ENCODE data around the gene VGLL1.

VGLL1 gene

DNA sequence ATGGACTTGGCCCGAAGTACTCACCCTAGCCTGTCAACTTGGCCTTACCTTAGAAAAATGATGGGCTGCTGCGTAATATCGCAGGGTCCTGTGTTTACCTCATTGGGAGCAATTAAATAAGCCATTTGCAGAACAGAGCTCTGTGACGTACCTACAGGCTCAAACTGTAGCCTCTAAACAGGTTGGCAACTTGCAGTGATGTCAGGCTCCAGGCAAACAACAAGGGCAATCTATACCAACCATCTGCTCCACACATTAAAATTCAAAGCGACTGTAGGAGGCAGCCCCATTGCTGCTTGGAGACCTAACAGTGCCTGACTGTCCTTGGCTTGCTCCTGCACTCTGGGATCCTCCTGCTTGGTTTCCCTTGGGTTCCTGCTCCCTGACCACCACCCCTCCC, 17.2 kb downstream of the VGLL1 start:
- no peak overlapping the region for H4K91ac ChIP-seq (ENCODE audit: low read depth, low read length, poor library complexity)
- WGBS, 2 donors (ENCODE audit: extremely low coverage in 2 of 2, insufficient read length in 2 of 2, insufficient replicate concordance in 1 of 2), result no CpG with 5 or more reads among the region's 5 CpGs
- H2BK12ac ChIP-seq (ENCODE audit: low read length), result no peak overlapping the region
- peaks cover 0 to 24% (median 0%) of the 10 kb centered on the region in 3 experiments for H3K27me3 ChIP-seq (ENCODE audit: control insufficient read depth in 3 of 3, insufficient read depth in 3 of 3, low read depth in 1 of 3, low read length in 3 of 3)
- no peaks in the 10 kb centered on the region for H3K4me1 ChIP-seq (ENCODE audit: control insufficient read depth in 2 of 2, insufficient read depth in 1 of 2, low read depth in 1 of 2, low read length in 2 of 2)
- no peak overlapping the region for H2BK15ac ChIP-seq (ENCODE audit: low read length)
- no peaks in the 10 kb centered on the region for H3K36me3 ChIP-seq (replicated peaks in 1 of 2; ENCODE audit: control insufficient read depth in 2 of 2, insufficient read depth in 2 of 2, low read length in 2 of 2)
- H3K9ac ChIP-seq (ENCODE audit: low read depth, low read length, poor library complexity), result no peak overlapping the region
- H3K79me1 ChIP-seq (ENCODE audit: low read depth, low read length), result no peaks in the 10 kb centered on the region
- no peak overlapping the region for H3K23ac ChIP-seq (ENCODE audit: low read depth, low read length, poor library complexity)
- no peak overlapping the region for H3K4me3 ChIP-seq (ENCODE audit: low read length in 2 of 2)
- H4K8ac ChIP-seq (ENCODE audit: low read depth, low read length), result no peak overlapping the region
- no peak overlapping the region for H2BK5ac ChIP-seq (ENCODE audit: low read length)
- H2BK120ac ChIP-seq (ENCODE audit: low read depth, low read length), result no peak overlapping the region
- H2AK5ac ChIP-seq (ENCODE audit: low read depth, low read length), result no peak overlapping the region
- no peak overlapping the region for H3K4me2 ChIP-seq (ENCODE audit: insufficient read depth, low read length, poor library complexity, severe bottlenecking)
- DNase-seq (ENCODE audit: low spot score), result no peak
- H3K4ac ChIP-seq (ENCODE audit: low read length), result no peak overlapping the region
- H3K9me3 ChIP-seq (replicated peaks in 1 of 2; ENCODE audit: control insufficient read depth in 2 of 2, insufficient read depth in 1 of 2, low read depth in 1 of 2, low read length in 2 of 2), result no peaks in the 10 kb centered on the region
- H3K14ac ChIP-seq (ENCODE audit: low read length), result no peak overlapping the region
- no peak overlapping the region for H3K18ac ChIP-seq (ENCODE audit: low read length)
- H2AFZ ChIP-seq (ENCODE audit: low read length), result no peak overlapping the region
- H3K27ac ChIP-seq (replicated peaks; ENCODE audit: low read length), result no peak overlapping the region

DNA sequence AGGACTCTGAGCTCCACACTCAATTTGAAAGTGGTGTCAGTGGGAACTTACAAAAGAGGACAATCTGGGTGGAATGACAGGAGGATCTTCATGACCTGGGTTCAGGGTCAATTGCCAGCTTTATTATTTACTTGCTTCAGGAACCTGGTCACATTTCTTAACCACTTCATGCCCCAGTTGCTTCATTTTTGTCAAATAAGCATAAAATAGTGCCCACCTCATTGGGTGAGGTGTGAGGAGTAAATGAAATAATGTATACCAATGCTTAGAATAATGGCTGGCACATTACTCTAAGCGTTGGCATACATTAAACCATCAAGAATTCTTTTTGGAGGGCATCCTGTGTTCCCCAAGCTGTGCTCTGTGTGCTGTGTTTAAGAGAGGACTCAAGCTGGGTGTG, 19.4 kb downstream of the VGLL1 start:
- Histone ChIP-seq H3K4ac (ENCODE audit: low read length) (no peak overlapping the region), H4K91ac (ENCODE audit: low read depth, low read length, poor library complexity) (no peak overlapping the region), H3K79me1 (ENCODE audit: low read depth, low read length) (no peaks in the 10 kb centered on the region), H3K9ac (ENCODE audit: low read depth, low read length, poor library complexity) (no peak overlapping the region), H2BK15ac (ENCODE audit: low read length) (no peak overlapping the region), H3K9me3 (replicated peaks in 1 of 2; ENCODE audit: control insufficient read depth in 2 of 2, insufficient read depth in 1 of 2, low read depth in 1 of 2, low read length in 2 of 2) (no peaks in the 10 kb centered on the region), H3K23ac (ENCODE audit: low read depth, low read length, poor library complexity) (no peak overlapping the region), H3K4me3 (ENCODE audit: low read length in 2 of 2) (no peak overlapping the region), H4K8ac (ENCODE audit: low read depth, low read length) (no peak overlapping the region), H3K4me2 (ENCODE audit: insufficient read depth, low read length, poor library complexity, severe bottlenecking) (no peak overlapping the region), H3K27ac (replicated peaks; ENCODE audit: low read length) (no peak overlapping the region), H3K18ac (ENCODE audit: low read length) (no peak overlapping the region), H3K27me3 (ENCODE audit: control insufficient read depth in 3 of 3, insufficient read depth in 3 of 3, low read depth in 1 of 3, low read length in 3 of 3) (peaks cover 0 to 42% (median 0%) of the 10 kb centered on the region in 3 experiments), H2BK12ac (ENCODE audit: low read length) (no peak overlapping the region), H3K4me1 (ENCODE audit: control insufficient read depth in 2 of 2, insufficient read depth in 1 of 2, low read depth in 1 of 2, low read length in 2 of 2) (no peaks in the 10 kb centered on the region), H2AK5ac (ENCODE audit: low read depth, low read length) (no peak overlapping the region), H2BK5ac (ENCODE audit: low read length) (no peak overlapping the region), H2BK120ac (ENCODE audit: low read depth, low read length) (no peak overlapping the region), H3K14ac (ENCODE audit: low read length) (no peak overlapping the region), H3K36me3 (replicated peaks in 1 of 2; ENCODE audit: control insufficient read depth in 2 of 2, insufficient read depth in 2 of 2, low read length in 2 of 2) (no peaks in the 10 kb centered on the region), H2AFZ (ENCODE audit: low read length) (no peak overlapping the region)
- no peak for DNase-seq (ENCODE audit: low spot score)
- WGBS, 2 donors (ENCODE audit: extremely low coverage in 2 of 2, insufficient read length in 2 of 2, insufficient replicate concordance in 1 of 2), result no CpG with 5 or more reads among the region's 1 CpG

DNA sequence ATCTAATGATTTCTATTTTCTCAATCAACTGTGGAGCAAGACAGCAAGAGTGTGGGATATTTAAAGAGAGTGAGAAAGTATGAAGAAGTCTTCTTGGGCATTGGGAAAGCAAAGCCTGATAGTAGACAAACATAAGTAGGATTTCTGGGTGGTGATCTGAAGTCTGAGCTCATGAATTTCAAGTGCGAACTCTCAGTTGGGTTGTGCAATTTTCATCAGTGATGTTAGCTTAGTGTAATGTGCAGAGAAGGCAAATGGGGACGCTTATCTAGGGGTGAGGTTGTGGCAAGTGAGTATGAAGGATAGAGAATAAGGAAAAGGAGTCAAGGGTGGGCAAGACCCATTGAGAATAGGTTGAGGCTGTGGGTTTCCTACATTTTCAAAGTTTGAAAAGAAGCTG, 23.7 kb downstream of the VGLL1 start:
- H4K91ac ChIP-seq (ENCODE audit: low read depth, low read length, poor library complexity), result no peak overlapping the region
- H3K4me3 ChIP-seq (ENCODE audit: low read length in 2 of 2), result no peak overlapping the region
- no peaks in the 10 kb centered on the region for H3K9me3 ChIP-seq (replicated peaks in 1 of 2; ENCODE audit: control insufficient read depth in 2 of 2, insufficient read depth in 1 of 2, low read depth in 1 of 2, low read length in 2 of 2)
- no peak overlapping the region for H3K14ac ChIP-seq (ENCODE audit: low read length)
- H3K23ac ChIP-seq (ENCODE audit: low read depth, low read length, poor library complexity), result no peak overlapping the region
- H3K4ac ChIP-seq (ENCODE audit: low read length), result no peak overlapping the region
- no peaks in the 10 kb centered on the region for H3K36me3 ChIP-seq (replicated peaks in 1 of 2; ENCODE audit: control insufficient read depth in 2 of 2, insufficient read depth in 2 of 2, low read length in 2 of 2)
- H4K8ac ChIP-seq (ENCODE audit: low read depth, low read length), result no peak overlapping the region
- H3K27me3 ChIP-seq (ENCODE audit: control insufficient read depth in 3 of 3, insufficient read depth in 3 of 3, low read depth in 1 of 3, low read length in 3 of 3), result peaks cover 0 to 29% (median 0%) of the 10 kb centered on the region in 3 experiments
- H2BK5ac ChIP-seq (ENCODE audit: low read length), result no peak overlapping the region
- H2AFZ ChIP-seq (ENCODE audit: low read length), result no peak overlapping the region
- H3K4me2 ChIP-seq (ENCODE audit: insufficient read depth, low read length, poor library complexity, severe bottlenecking), result no peak overlapping the region
- H3K4me1 ChIP-seq (ENCODE audit: control insufficient read depth in 2 of 2, insufficient read depth in 1 of 2, low read depth in 1 of 2, low read length in 2 of 2), result no peaks in the 10 kb centered on the region
- WGBS, 2 donors (ENCODE audit: extremely low coverage in 2 of 2, insufficient read length in 2 of 2, insufficient replicate concordance in 1 of 2), result no CpG with 5 or more reads among the region's 2 CpGs
- H2BK120ac ChIP-seq (ENCODE audit: low read depth, low read length), result no peak overlapping the region
- no peaks in the 10 kb centered on the region for H3K79me1 ChIP-seq (ENCODE audit: low read depth, low read length)
- no peak overlapping the region for H3K18ac ChIP-seq (ENCODE audit: low read length)
- H2BK15ac ChIP-seq (ENCODE audit: low read length), result no peak overlapping the region
- no peak overlapping the region for H2AK5ac ChIP-seq (ENCODE audit: low read depth, low read length)
- H3K9ac ChIP-seq (ENCODE audit: low read depth, low read length, poor library complexity), result no peak overlapping the region
- H3K27ac ChIP-seq (replicated peaks; ENCODE audit: low read length), result no peak overlapping the region
- no peak overlapping the region for H2BK12ac ChIP-seq (ENCODE audit: low read length)
- no peak for DNase-seq (ENCODE audit: low spot score)

DNA sequence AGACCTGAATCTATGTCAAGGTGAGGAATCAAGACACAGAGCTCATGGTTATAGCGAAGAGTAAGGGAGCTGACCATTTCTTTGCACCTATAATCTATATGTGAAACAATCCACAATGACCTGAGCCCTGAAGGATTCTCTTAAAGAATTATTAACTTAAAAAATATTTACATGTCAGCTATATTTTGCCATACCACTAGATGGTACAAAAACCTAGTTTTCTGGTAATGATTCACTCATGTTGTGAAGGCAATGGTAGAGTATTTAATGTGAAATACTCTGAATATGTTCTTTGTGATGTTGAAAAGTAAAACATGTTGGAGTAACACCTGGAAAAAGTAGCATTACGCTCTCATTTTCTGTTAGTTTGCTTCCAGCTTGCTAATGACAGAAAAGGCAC, 40.0 kb downstream of the VGLL1 start:
- no peak overlapping the region for H2BK120ac ChIP-seq (ENCODE audit: low read depth, low read length)
- H3K9me3 ChIP-seq (replicated peaks in 1 of 2; ENCODE audit: control insufficient read depth in 2 of 2, insufficient read depth in 1 of 2, low read depth in 1 of 2, low read length in 2 of 2), result no peaks in the 10 kb centered on the region
- H4K91ac ChIP-seq (ENCODE audit: low read depth, low read length, poor library complexity), result no peak overlapping the region
- no peak overlapping the region for H3K14ac ChIP-seq (ENCODE audit: low read length)
- H3K4ac ChIP-seq (ENCODE audit: low read length), result no peak overlapping the region
- no peaks in the 10 kb centered on the region for H3K79me1 ChIP-seq (ENCODE audit: low read depth, low read length)
- H3K27me3 ChIP-seq (ENCODE audit: control insufficient read depth in 3 of 3, insufficient read depth in 3 of 3, low read depth in 1 of 3, low read length in 3 of 3), result no peaks in the 10 kb centered on the region
- no peak for DNase-seq (ENCODE audit: low spot score)
- no peak overlapping the region for H2BK5ac ChIP-seq (ENCODE audit: low read length)
- H2AFZ ChIP-seq (ENCODE audit: low read length), result no peak overlapping the region
- H4K8ac ChIP-seq (ENCODE audit: low read depth, low read length), result no peak overlapping the region
- H3K4me2 ChIP-seq (ENCODE audit: insufficient read depth, low read length, poor library complexity, severe bottlenecking), result no peak overlapping the region
- no peak overlapping the region for H2BK15ac ChIP-seq (ENCODE audit: low read length)
- H2BK12ac ChIP-seq (ENCODE audit: low read length), result no peak overlapping the region
- H2AK5ac ChIP-seq (ENCODE audit: low read depth, low read length), result no peak overlapping the region
- H3K4me3 ChIP-seq (ENCODE audit: low read length in 2 of 2), result no peak overlapping the region
- no peak overlapping the region for H3K9ac ChIP-seq (ENCODE audit: low read depth, low read length, poor library complexity)
- no peaks in the 10 kb centered on the region for H3K36me3 ChIP-seq (replicated peaks in 1 of 2; ENCODE audit: control insufficient read depth in 2 of 2, insufficient read depth in 2 of 2, low read length in 2 of 2)
- no peak overlapping the region for H3K27ac ChIP-seq (replicated peaks; ENCODE audit: low read length)
- no peaks in the 10 kb centered on the region for H3K4me1 ChIP-seq (ENCODE audit: control insufficient read depth in 2 of 2, insufficient read depth in 1 of 2, low read depth in 1 of 2, low read length in 2 of 2)
- no CpG with 5 or more reads among the region's 2 CpGs for WGBS, 2 donors (ENCODE audit: extremely low coverage in 2 of 2, insufficient read length in 2 of 2, insufficient replicate concordance in 1 of 2)
- no peak overlapping the region for H3K18ac ChIP-seq (ENCODE audit: low read length)
- no peak overlapping the region for H3K23ac ChIP-seq (ENCODE audit: low read depth, low read length, poor library complexity)
